T-helper 17 cell (primary cell): ENCODE results near the gene GET3. TPM values are rescaled to one million over a fixed set of nuclear protein-coding genes. Genes with fewer than 3 reads are reported as not detected.

Source experiments
- ATAC-seq: fragments of 150-1000 bp; cut with Tn5 transposase; 2 replicates; pipeline ENCODE4 v1.10.0; 2021; ENCODE audit warnings: mild to moderate bottlenecking, moderate library complexity
- DNase-seq, 3 donors: peaks; one replicate each; pipeline versions ENCODE4 v3.0.0 to v3.0.0-alpha.2; 2020 to 2021
- H3K9me3 ChIP-seq: one replicate; pipeline ENCODE4 v1.7.0; 2013; ENCODE audit warnings: low read length, mild to moderate bottlenecking; ENCODE audit not compliant: control insufficient read depth, poor library complexity, severe bottlenecking
- H3K27ac Mint-ChIP-seq: one replicate; pipeline ENCODE4 v1.8.0; 2022; ENCODE audit warnings: mild to moderate bottlenecking, moderate library complexity, mixed read lengths
- H3K27me3 Mint-ChIP-seq: one replicate; pipeline ENCODE4 v1.8.0; 2022; ENCODE audit warnings: mixed read lengths
- H3K36me3 Mint-ChIP-seq: one replicate; pipeline ENCODE4 v1.8.0; 2022; ENCODE audit warnings: low read depth, mixed read lengths
- H3K4me1 Mint-ChIP-seq: one replicate; pipeline ENCODE4 v1.8.0; 2022; ENCODE audit warnings: mild to moderate bottlenecking, mixed read lengths
- H3K4me3 Mint-ChIP-seq: one replicate; pipeline ENCODE4 v1.8.0; 2022; ENCODE audit warnings: mild to moderate bottlenecking, moderate library complexity, mixed read lengths
- total RNA-seq, 4 donors: library from RNA in 2 of 4; stranded (reverse) in 2 of 4; gene quantifications; one replicate each; pipeline ENCODE4 v1.2.3 and lab custom pipeline; 2022 to 2026

Gene GET3
- total RNA-seq, 2 donors from 2014 or later, result 29.8 to 32.6 TPM

GRCh38 chr19:12782424-12783290 is 45.4 kb downstream of the GET3 start:
- peak overlapping the region; percentile 91 for H3K4me3 Mint-ChIP-seq
- H3K9me3 ChIP-seq, result no peaks in the 10 kb centered on the region
- peaks cover 22% of the 10 kb centered on the region for H3K4me1 Mint-ChIP-seq
- ATAC-seq (peak; percentile 69), DNase-seq (peak; percentile 90 to 95 (median 93))
- no peaks in the 10 kb centered on the region for H3K27me3 Mint-ChIP-seq
- no peaks in the 10 kb centered on the region for H3K36me3 Mint-ChIP-seq
- no peak overlapping the region for H3K27ac Mint-ChIP-seq

GRCh38 chr19:12783291-12783848 is 46.1 kb downstream of the GET3 start:
- H3K36me3 Mint-ChIP-seq, result no peaks in the 10 kb centered on the region
- ATAC-seq, result no peak

GRCh38 chr19:12783849-12784393 is 46.6 kb downstream of the GET3 start:
- Mint-ChIP-seq H3K4me1 (peaks cover 21% of the 10 kb centered on the region), H3K36me3 (no peaks in the 10 kb centered on the region), H3K27me3 (no peaks in the 10 kb centered on the region), H3K4me3 (peak overlapping the region; percentile 91), H3K27ac (no peak overlapping the region)
- ATAC-seq (no peak), DNase-seq (no peak)
- no peaks in the 10 kb centered on the region for H3K9me3 ChIP-seq

More at GRCh38 chr19:12783291-12783848, 46.1 kb downstream of the GET3 start:
- peaks cover 22% of the 10 kb centered on the region for H3K4me1 Mint-ChIP-seq
- H3K9me3 ChIP-seq, result no peaks in the 10 kb centered on the region
- no peaks in the 10 kb centered on the region for H3K27me3 Mint-ChIP-seq
- peak in 1 of 3 donors; percentile 25 for DNase-seq
- H3K4me3 Mint-ChIP-seq, result peak overlapping the region; percentile 91
- no peak overlapping the region for H3K27ac Mint-ChIP-seq

GRCh38 chr19:12784394-12784870 is 47.1 kb downstream of the GET3 start:
- peaks cover 22% of the 10 kb centered on the region for H3K4me1 Mint-ChIP-seq
- ATAC-seq (peak; percentile 4), DNase-seq (peak in 1 of 3 donors; percentile 19)
- H3K9me3 ChIP-seq, result no peaks in the 10 kb centered on the region
- H3K27me3 Mint-ChIP-seq, result no peaks in the 10 kb centered on the region
- no peak overlapping the region for H3K27ac Mint-ChIP-seq
- H3K36me3 Mint-ChIP-seq, result no peaks in the 10 kb centered on the region
- no peak overlapping the region for H3K4me3 Mint-ChIP-seq

- H3K27me3 Mint-ChIP-seq, result no peaks in the 10 kb centered on the region
- no peaks in the 10 kb centered on the region for H3K9me3 ChIP-seq
- ATAC-seq (no peak), DNase-seq (peak in 1 of 3 donors; percentile 27)
- H3K27ac Mint-ChIP-seq, result no peak overlapping the region
- H3K4me1 Mint-ChIP-seq, result peaks cover 21% of the 10 kb centered on the region
- H3K4me3 Mint-ChIP-seq, result no peak overlapping the region
- H3K36me3 Mint-ChIP-seq, result no peaks in the 10 kb centered on the region
Observed at GRCh38 chr19:12784871-12785430, 47.7 kb downstream of the GET3 start.

- Mint-ChIP-seq H3K27me3 (no peaks in the 10 kb centered on the region), H3K27ac (no peak overlapping the region), H3K36me3 (no peaks in the 10 kb centered on the region), H3K4me3 (no peak overlapping the region), H3K4me1 (peaks cover 25% of the 10 kb centered on the region)
- no peak for DNase-seq
- no peaks in the 10 kb centered on the region for H3K9me3 ChIP-seq
- no peak for ATAC-seq
Observed at GRCh38 chr19:12785431-12786031, 48.2 kb downstream of the GET3 start.

- ATAC-seq (no peak), DNase-seq (no peak)
- no peaks in the 10 kb centered on the region for H3K27me3 Mint-ChIP-seq
- H3K9me3 ChIP-seq, result no peaks in the 10 kb centered on the region
- peaks cover 33% of the 10 kb centered on the region for H3K4me1 Mint-ChIP-seq
- H3K4me3 Mint-ChIP-seq, result no peak overlapping the region
- no peak overlapping the region for H3K27ac Mint-ChIP-seq
- H3K36me3 Mint-ChIP-seq, result no peaks in the 10 kb centered on the region
Observed at GRCh38 chr19:12786141-12786870, 49.0 kb downstream of the GET3 start.

GRCh38 chr19:12786952-12787351 is 49.7 kb downstream of the GET3 start:
- no peaks in the 10 kb centered on the region for H3K9me3 ChIP-seq
- Mint-ChIP-seq H3K36me3 (no peaks in the 10 kb centered on the region), H3K4me1 (peaks cover 27% of the 10 kb centered on the region), H3K27ac (peak overlapping the region; percentile 98), H3K27me3 (no peaks in the 10 kb centered on the region), H3K4me3 (no peak overlapping the region)
- DNase-seq, result no peak
- no peak for ATAC-seq

GRCh38 chr19:12787458-12787857 is 50.2 kb downstream of the GET3 start:
- Mint-ChIP-seq H3K27ac (peak overlapping the region; percentile 98), H3K36me3 (peaks cover 2% of the 10 kb centered on the region), H3K4me1 (peaks cover 23% of the 10 kb centered on the region), H3K4me3 (no peak overlapping the region), H3K27me3 (no peaks in the 10 kb centered on the region)
- no peak for ATAC-seq
- DNase-seq, result no peak
- H3K9me3 ChIP-seq, result no peaks in the 10 kb centered on the region

GRCh38 chr19:12788042-12788681 is 50.9 kb downstream of the GET3 start:
- no peak for ATAC-seq
- Mint-ChIP-seq H3K4me1 (peaks cover 23% of the 10 kb centered on the region), H3K27ac (peak overlapping the region; percentile 98), H3K27me3 (no peaks in the 10 kb centered on the region), H3K36me3 (peaks cover 2% of the 10 kb centered on the region), H3K4me3 (no peak overlapping the region)
- no peak for DNase-seq
- H3K9me3 ChIP-seq, result no peaks in the 10 kb centered on the region

GRCh38 chr19:12788682-12789097 is 51.4 kb downstream of the GET3 start:
- Mint-ChIP-seq H3K27me3 (no peaks in the 10 kb centered on the region), H3K4me1 (peaks cover 24% of the 10 kb centered on the region), H3K36me3 (peaks cover 5% of the 10 kb centered on the region), H3K27ac (peak overlapping the region; percentile 98), H3K4me3 (peak overlapping the region; percentile 87)
- peak; percentile 52 to 63 (median 53) for DNase-seq
- H3K9me3 ChIP-seq, result no peaks in the 10 kb centered on the region
- no peak for ATAC-seq
